Endothelial cell of umbilical vein (primary cell): ENCODE measurements around the gene LPP.

Experiments
- EZH2 ChIP-seq: IDR thresholded peaks from 2 replicates; pipeline ENCODE4 v1.6.1; 2012; ENCODE audit warnings: borderline replicate concordance, low read depth, mild to moderate bottlenecking, moderate library complexity, low read length, inconsistent platforms; ENCODE audit not compliant: severe bottlenecking
- FOS ChIP-seq: IDR thresholded peaks from 2 replicates; pipeline ENCODE4 v1.6.1; 2011; ENCODE audit warnings: mild to moderate bottlenecking, low read length, moderate library complexity, borderline replicate concordance; ENCODE audit not compliant: insufficient read depth
- POLR2A ChIP-seq: IDR thresholded peaks from 2 replicates; pipeline ENCODE4 v1.6.1; 2012; ENCODE audit warnings: low read depth, mild to moderate bottlenecking, control low read depth, low read length
- POLR2AphosphoS5 ChIP-seq: IDR thresholded peaks from 2 replicates; pipeline ENCODE4 v1.6.1; 2012; ENCODE audit warnings: low read depth, mild to moderate bottlenecking, control low read depth, low read length, moderate library complexity; ENCODE audit not compliant: insufficient read depth
- TF ChIP-seq, protein P1 (sequence below), 2 donors: IDR thresholded peaks; 1 replicate in 1 of 2; 2 replicates in 1 of 2; pipeline ENCODE4 v1.5.1; 2011; ENCODE audit warnings: low read length in 2 of 2, mild to moderate bottlenecking in 2 of 2, moderate library complexity in 2 of 2, control low read depth in 1 of 2, inconsistent platforms in 1 of 2, low read depth in 1 of 2; ENCODE audit not compliant: insufficient read depth in 1 of 2; ENCODE audit errors: extremely low read depth in 1 of 2

DNA sequence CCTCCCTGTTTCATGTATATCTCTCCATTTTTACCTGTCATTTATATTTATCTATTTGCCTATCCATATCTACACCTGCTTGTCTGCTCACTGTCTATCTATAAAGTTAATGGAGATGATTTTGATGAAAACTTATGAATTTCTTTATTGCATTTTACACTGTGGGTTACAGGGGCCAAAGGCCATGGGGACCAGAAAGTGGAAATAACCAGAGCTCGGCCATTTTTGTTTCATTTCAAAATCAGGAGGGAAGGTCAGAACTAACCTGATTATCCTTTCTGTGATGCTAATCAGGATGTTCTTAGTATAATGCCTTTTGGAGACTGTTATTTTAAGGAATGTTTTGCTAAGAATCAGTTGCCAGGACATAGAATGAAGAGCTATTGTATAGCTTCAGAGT, 147.2 kb downstream of the LPP start:
- no peak for TF ChIP-seq EZH2
- TF ChIP-seq POLR2A = no peak
- TF ChIP-seq FOS = no peak
- TF ChIP-seq, protein P1, sequence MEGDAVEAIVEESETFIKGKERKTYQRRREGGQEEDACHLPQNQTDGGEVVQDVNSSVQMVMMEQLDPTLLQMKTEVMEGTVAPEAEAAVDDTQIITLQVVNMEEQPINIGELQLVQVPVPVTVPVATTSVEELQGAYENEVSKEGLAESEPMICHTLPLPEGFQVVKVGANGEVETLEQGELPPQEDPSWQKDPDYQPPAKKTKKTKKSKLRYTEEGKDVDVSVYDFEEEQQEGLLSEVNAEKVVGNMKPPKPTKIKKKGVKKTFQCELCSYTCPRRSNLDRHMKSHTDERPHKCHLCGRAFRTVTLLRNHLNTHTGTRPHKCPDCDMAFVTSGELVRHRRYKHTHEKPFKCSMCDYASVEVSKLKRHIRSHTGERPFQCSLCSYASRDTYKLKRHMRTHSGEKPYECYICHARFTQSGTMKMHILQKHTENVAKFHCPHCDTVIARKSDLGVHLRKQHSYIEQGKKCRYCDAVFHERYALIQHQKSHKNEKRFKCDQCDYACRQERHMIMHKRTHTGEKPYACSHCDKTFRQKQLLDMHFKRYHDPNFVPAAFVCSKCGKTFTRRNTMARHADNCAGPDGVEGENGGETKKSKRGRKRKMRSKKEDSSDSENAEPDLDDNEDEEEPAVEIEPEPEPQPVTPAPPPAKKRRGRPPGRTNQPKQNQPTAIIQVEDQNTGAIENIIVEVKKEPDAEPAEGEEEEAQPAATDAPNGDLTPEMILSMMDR (IDR thresholded peaks at IDR 0.05; ENCODE audit: extremely low read depth in 1 of 2, insufficient read depth in 1 of 2, low read depth in 1 of 2, low read length in 2 of 2) = no peak
- TF ChIP-seq POLR2AphosphoS5 = no peak
